Measurements from ENCODE around the gene ZNF536.
"Not testable (repeated sequence)": the region's sequence is repeated elsewhere in the genome, so short reads cannot be mapped to it uniquely, and the experiment has no call there.

Gene ZNF536

GRCh38 chr19:30481823-30482222, 109.6 kb downstream of the ZNF536 start:
- no peak for DNase-seq (ENCODE audit: low read depth in 2 of 2)

DNA sequence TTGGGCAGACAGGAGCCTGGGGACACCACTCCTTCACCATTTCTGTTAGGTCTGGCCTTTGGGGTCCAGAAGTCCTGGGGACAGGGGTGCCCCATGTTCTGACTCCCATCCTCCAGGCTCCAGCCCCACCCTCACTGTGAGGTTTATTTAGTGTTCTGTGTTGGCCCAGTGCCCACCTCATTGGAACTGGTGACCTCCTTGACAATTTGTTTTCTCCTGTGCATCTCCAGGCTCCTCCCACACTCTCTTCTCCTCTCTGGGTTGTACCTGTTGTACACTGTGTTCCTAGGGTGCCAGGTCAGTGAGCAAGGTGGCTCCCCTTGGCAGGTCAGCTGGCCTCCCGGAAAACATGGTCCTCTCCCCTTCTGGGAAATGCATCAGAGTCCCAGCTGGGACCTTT, 110.8 kb downstream of the ZNF536 start:
- DNase-seq (ENCODE audit: low read depth in 2 of 2) = no peak

- DNase-seq (ENCODE audit: low read depth in 2 of 2) = not testable (repeated sequence)
Observed at GRCh38 chr19:30486250-30486649, 114.1 kb downstream of the ZNF536 start.

DNA sequence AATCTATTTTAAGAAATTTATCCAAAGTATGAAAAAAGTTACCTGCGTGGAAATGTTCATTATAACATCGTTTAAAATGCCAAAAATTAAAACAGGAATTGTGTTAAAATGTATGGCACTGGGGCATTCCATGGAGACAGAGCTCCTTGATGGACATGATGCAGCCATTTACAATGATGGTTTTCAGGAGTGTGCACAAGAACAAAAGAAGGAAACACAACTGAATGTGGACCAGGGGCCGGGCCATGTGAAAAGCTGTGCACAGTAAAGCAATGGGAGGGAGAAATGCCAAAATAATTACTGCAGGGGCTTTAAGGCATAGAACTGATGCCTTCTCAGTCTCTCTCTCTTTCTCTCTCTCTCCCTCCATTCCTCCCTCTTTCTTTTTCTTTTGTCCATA, 115.0 kb downstream of the ZNF536 start:
- DNase-seq (ENCODE audit: low read depth in 2 of 2) = no peak

DNA sequence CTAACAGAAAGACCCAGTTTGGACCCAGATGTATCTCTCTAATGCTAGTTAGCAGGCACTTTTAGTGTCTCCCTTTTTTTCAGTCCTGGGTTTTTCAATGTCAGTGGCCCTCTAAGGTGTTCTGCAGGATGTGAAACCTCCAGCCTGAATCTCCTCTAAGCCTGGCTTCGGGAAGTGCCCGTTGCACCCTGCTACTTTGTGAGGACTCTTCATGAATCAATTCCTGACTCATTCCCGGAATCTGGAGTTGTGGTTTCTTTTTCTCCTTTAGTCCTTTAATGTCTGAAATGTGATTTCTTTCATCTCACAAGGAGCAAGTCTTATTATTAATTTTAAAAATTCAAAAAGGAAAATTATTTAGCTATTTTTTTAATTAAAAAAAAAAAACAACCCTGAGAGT, 116.0 kb downstream of the ZNF536 start:
- no peak for DNase-seq (ENCODE audit: low read depth in 2 of 2)

- DNase-seq (ENCODE audit: low read depth in 2 of 2) = no peak
Observed at GRCh38 chr19:30490760-30491159, 118.6 kb downstream of the ZNF536 start.

GRCh38 chr19:30492586-30493270, 120.5 kb downstream of the ZNF536 start:
- DNase-seq (ENCODE audit: low read depth in 2 of 2) = no peak

DNA sequence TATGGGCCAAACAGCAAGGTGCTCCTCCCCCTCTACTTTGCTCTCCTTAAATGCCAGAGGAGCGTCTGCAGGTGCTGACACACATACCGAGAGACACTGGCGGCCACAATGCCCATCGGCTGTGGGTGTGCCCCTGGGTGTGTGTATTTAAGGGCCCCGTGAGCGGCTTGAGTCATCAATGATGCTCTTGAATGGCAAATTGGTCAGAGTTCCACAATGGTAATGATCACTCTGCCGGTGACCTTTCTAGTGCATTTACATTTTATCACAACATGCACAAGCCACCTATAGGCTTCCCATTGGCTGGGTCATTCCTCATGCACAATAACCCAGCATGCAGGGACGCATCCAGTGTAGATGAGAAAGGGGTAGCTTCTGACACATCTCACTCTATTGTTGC, 124.8 kb downstream of the ZNF536 start:
- DNase-seq (ENCODE audit: low read depth in 2 of 2) = no peak

DNA sequence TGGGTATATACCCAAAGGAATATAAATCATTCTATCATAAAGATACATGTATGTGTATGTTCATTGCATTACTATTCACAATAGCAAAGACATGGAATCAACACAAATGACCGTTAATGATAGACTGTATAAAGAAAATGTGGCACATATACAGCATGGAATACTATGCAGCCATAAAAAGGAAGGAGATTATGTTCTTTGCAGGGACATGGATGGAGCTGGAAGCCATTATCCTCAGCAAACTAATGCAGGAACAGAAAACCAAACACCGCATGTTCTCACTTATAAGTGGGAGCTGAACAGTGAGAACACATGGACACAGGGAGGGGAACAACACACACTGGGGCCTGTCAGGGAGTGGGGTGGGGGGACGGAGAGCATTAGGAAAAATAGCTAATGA, 125.9 kb downstream of the ZNF536 start:
- not testable (repeated sequence) for DNase-seq (ENCODE audit: low read depth in 2 of 2)

DNA sequence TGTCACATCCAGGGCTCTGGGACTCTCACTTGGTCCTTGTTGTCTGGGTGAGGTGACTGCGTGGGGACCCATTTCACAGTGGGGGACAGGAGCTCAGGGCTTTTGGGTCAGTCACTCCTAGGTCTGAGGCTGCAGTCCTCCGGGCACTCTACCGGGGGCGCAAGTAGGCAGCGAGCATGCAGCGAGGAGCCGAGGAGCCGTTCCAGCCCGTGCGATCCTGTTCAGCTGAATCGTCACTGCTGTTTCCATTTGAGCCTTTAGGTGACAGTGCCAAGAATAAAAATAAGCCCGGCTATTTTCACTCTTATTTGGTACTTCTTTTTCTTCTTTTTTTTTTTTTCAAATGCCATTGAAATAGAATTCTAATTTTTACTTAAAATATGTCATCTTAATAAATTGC, 126.5 kb downstream of the ZNF536 start:
- DNase-seq (ENCODE audit: low read depth in 2 of 2) = no peak

DNA sequence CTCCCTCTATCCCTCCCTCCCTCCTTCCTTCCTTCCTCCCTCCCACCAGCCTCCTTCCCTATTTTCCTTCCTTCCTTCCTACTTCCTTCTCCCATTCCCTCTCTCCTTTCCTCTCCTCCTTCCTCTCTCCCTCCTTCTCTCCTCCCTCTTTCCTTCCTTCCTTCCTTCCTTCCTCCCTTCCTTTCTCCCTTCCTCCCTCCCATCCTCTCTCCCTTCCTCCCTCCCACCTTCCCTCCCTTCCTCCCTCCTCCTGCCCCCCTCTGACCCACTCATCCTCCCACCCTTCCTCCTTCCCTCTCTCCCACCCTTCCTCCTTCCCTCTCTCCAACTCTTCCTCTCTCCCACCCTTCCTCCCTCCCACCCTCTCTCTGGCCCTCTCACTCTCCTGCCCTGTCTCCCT, 132.1 kb downstream of the ZNF536 start:
- no peak for DNase-seq (ENCODE audit: low read depth in 2 of 2)

GRCh38 chr19:30512176-30513081, 140.2 kb downstream of the ZNF536 start:
- DNase-seq (ENCODE audit: low read depth in 2 of 2) = no peak

DNA sequence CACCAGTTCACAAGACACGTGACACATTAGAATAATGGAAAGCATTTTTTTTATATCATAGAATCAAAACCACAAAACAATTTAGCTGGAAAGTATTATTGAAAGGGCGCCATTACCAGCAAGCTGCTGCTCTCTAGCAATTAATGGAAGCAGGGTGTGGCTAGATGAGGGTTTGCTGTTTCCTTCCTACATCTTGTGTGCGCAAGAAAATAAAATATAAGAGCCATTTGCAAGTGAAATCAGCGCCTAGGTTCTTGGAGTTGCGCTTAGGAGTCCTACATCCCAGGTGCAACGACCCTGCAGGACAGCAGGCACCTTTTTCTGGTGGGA, 140.9 kb downstream of the ZNF536 start:
- no peak for DNase-seq (ENCODE audit: low read depth in 2 of 2)

DNA sequence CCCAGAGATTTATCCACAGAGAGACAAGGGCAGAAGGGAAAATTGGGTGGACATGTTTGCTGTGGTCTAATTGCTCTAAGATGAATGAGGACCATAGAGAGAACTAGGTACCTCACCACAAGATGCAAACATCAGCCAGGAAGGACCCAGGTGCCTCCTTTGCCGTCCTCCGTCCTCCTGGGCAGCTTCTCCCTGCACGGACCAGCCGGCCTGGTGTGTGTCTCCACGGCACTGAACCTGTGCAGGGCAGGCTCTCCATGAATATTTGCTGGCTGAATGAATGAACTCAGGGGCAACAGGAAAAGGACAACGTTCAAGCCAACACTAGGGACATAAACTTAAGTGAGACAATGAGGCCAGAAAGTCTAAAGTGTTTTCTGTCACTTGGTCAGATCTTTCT, 143.9 kb downstream of the ZNF536 start:
- no peak for DNase-seq (ENCODE audit: low read depth in 2 of 2)

DNA sequence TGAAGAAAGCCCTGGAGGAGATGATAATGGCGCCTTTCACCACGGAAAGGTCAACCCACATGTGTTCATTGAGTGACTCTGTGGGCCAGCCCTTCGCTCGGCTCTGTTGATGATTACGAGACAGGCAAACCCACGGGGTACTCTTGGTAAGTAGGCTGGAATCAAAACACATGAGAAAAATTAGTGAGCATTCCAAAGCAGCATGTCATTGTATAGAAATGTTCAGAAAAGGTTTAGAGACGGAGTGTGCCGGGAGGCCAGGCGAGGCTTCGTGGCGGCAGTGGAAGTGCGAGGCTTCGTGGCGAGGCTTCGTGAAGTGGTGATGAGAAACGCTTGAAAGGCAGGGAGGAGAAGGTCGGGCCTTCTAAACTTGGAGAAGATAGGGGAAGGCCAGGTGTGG, 144.3 kb downstream of the ZNF536 start:
- DNase-seq (ENCODE audit: low read depth in 2 of 2) = no peak

DNA sequence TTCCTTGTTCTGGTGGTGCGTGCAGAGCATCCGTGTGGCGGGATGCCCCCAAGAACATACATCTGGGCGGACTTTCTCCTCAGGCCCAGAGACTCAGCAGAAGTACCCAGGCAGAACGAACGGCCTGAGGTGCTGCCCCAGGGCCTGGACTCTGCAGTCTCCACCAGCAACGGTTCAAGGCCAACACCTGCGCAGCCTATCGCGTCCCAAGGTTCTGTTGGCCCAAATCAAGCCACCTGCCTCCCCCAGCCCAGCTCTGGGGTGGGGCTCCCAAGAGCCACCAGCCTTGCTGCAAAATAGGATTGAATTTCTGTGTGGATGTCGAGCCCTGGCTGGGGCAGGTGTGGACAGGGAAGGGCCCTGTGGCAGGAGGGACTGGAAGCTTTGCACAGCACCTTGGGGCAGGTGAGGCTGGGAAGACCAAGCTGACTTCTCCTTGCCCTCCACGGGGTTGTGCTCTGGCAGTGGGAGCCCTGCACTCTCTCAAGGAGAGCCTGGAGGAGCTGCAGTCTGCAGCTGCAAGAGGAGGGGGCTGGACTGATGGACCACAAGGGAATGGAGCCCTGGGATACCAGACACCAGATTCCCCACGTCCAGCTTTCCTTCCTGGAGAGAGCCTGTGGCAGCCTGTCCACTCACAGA, 146.9 kb downstream of the ZNF536 start:
- DNase-seq (ENCODE audit: low read depth in 2 of 2) = no peak

GRCh38 chr19:30519607-30520205, 147.5 kb downstream of the ZNF536 start:
- DNase-seq (ENCODE audit: low read depth in 2 of 2) = no peak

DNA sequence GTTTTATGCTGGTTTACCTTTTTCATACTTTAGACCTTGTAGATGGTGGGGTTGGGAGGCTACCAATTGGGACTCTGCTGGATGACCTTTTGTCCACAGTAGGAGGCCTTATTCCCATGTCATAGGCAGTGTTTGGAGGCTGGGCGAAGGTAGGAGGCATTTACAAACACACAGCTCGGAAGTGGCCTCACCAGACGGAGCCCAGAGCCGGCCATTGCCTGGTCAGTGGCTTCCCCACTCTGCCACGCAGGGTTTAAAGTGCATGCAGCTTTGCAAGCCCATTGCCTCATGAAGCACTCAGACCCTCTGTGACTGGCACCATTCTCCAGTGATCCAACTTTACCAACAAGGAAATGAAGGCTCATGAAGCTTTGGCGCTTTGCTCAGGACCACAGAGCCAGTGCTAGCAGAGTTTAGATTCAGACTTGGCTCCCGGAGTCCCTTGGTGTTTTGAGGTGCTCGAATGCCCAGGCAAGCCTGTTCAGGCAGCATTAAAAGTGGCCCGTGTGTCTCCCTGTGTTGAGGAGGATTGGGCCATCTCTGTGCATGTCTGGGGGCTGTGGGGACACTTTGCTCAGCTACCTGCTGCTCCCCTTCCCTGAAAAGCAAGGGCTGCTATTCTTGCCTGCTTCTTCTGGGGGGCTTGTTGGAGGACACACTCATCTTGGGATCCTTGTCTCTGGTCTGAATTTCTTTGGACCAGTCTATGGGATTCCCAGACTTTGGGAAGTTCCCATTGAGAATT, 148.7 kb downstream of the ZNF536 start:
- no peak for DNase-seq (ENCODE audit: low read depth in 2 of 2)

DNA sequence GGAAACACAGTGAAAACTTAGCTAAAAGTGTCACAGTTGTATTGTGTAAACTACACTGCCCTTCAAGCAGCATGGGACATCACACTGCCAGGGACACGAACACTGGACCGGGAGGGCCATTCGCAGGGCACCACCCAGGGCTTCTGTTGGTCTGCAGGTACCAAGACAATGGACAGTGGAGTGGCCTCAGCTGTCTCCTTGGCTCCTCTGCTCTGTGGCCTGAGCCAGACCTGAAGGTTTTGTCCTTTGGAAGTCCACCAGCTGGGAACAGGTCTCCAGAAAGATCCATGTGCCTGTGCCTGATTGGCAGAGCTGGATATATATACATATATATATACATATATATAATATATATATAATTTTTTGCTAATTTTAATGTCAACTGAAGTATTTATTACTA, 149.8 kb downstream of the ZNF536 start:
- DNase-seq (ENCODE audit: low read depth in 2 of 2) = no peak

DNA sequence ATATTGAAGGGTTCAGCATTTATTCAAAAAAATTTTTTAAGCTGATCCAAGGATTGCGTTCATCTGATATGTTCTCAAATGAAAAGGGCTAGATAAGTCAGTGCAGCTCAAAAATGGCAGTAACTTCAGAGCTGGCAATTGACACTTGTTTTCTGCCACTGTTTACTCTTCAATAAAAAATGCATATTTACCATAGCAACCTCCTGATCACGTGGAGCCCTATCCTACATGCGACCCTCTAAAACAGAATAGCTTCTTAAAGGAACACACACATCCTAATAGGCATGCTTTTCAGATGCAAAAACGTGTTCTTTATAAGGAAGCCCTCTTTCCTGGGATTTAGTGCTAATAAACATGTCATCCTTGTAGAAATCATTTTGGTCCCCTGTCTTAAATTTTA, 150.2 kb downstream of the ZNF536 start:
- no peak for DNase-seq (ENCODE audit: low read depth in 2 of 2)

DNA sequence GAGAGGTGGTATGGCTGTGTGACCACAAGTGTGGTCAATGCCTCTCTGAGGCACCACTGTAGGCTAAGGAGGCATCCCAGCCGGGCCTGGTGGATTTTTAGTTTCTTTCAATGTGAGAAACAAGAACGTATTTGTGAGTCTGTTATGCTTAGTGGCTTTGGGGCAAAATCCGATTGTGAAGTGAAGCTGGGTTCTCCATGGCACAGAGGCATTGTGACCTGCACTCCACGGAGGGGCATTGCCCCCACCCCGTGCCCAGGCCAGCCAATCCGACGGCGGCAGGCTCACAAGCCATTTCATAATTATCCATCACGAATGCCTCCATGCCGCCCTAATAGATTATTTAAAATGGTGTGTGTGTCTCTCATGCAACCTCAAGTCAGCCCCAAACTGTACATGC, 151.6 kb downstream of the ZNF536 start:
- DNase-seq (ENCODE audit: low read depth in 2 of 2) = no peak

DNA sequence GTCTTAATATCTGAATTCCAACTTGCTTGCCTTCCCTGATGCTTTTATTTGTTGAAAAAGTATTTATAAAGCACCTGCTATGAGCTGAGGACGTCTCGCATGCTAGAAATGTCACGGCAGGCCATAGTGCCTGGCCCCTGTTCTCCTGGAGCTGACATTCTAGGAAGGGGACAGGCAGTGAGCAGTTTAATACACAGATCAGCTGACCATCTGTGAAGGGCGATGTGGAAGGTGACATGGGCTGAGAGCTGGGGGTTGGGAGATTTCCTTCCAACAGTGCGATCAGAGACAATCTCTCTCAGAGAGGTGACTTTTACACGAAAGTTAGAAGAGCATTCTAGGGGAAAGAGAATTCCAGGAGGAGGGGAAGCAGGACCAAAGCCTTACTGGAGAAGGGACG, 153.2 kb downstream of the ZNF536 start:
- DNase-seq (ENCODE audit: low read depth in 2 of 2) = no peak

Data from stimulated activated CD4-positive, alpha-beta T cell treated with anti-CD3 and anti-CD28 coated beads, Interleukin-12 subunit alpha, Interleukin-12 subunit beta, amount 100 ng/mL, for 24 hours (primary cell).